OCI-LY7 (cell line): ENCODE data around the gene POP4. TPM values are rescaled to one million over a fixed set of nuclear protein-coding genes. Genes with fewer than 3 reads are reported as not detected.

Experiments used
- BruUV-seq: library from RNA; stranded (reverse); fragments of 400-500 nt; replicated peaks from 2 replicates; lab custom pipeline; 2021; lab: Mats Ljungman, UMichigan
- CTCF ChIA-PET: fragments of 300-600 bp; sonication (Branson Sonifier 250); formaldehyde crosslinking; loops from one replicate; lab custom pipeline; 2022; ENCODE audit warnings: antibody characterized with exemption; ENCODE audit not compliant: unreplicated experiment; lab: Charles Lee
- POLR2A ChIA-PET: fragments of 300-600 bp; sonication (Branson Sonifier 250); formaldehyde crosslinking; loops from one replicate; lab custom pipeline; 2022; ENCODE audit warnings: antibody characterized with exemption; lab: Charles Lee
- DNase-seq: peaks from one replicate; pipeline ENCODE4 v3.0.0-alpha.2; 2015; ENCODE audit warnings: low spot score
- H2AFZ ChIP-seq: fragments of 200-600 bp; sonication (generic), shearing (Covaris generic); 2 replicates; pipeline ENCODE4 v1.6.1; 2014; ENCODE audit warnings: mild to moderate bottlenecking, antibody characterized with exemption, low read length, moderate library complexity
- H3K27ac ChIP-seq: fragments of 200-600 bp; sonication (generic); 2 replicates; pipeline ENCODE4 v1.5.1; 2014; ENCODE audit warnings: mixed run types, low read depth, mild to moderate bottlenecking, moderate library complexity, low read length, inconsistent platforms; ENCODE audit not compliant: poor library complexity, severe bottlenecking
- H3K36me3 ChIP-seq: fragments of 200-600 bp; sonication (generic); 2 replicates; pipeline ENCODE4 v1.6.1; 2014; ENCODE audit warnings: mild to moderate bottlenecking, antibody characterized with exemption, low read length, moderate library complexity, mixed read lengths; ENCODE audit not compliant: insufficient read depth
- H3K4me1 ChIP-seq: fragments of 200-600 bp; sonication (generic); 2 replicates; pipeline ENCODE4 v1.5.1; 2014; ENCODE audit warnings: mild to moderate bottlenecking, low read length; ENCODE audit not compliant: insufficient read depth, poor library complexity, severe bottlenecking
- H3K4me2 ChIP-seq: fragments of 200-600 bp; sonication (generic); 2 replicates; pipeline ENCODE4 v1.6.1; 2014; ENCODE audit warnings: mild to moderate bottlenecking, low read length
- H3K4me3 ChIP-seq: fragments of 200-600 bp; sonication (generic); 2 replicates; pipeline ENCODE4 v1.5.1; 2014; ENCODE audit warnings: mild to moderate bottlenecking, low read depth, low read length; ENCODE audit not compliant: poor library complexity, severe bottlenecking
- H3K79me2 ChIP-seq: fragments of 200-600 bp; sonication (generic); 2 replicates; pipeline ENCODE4 v1.6.1; 2016; ENCODE audit warnings: low read depth, mild to moderate bottlenecking, low read length, moderate library complexity, mixed read lengths; ENCODE audit not compliant: insufficient read depth
- H3K9me2 ChIP-seq: fragments of 200-600 bp; sonication (generic); 2 replicates; pipeline ENCODE4 v1.6.1; 2016; ENCODE audit warnings: mild to moderate bottlenecking, low read length, mixed read lengths; ENCODE audit not compliant: insufficient read depth
- H3K9me3 ChIP-seq: fragments of 200-600 bp; sonication (generic); 2 replicates; pipeline ENCODE4 v1.6.1; 2014; ENCODE audit warnings: mild to moderate bottlenecking, mixed run types, low read length, mixed read lengths
- H4K20me1 ChIP-seq: fragments of 200-600 bp; sonication (generic); 2 replicates; pipeline ENCODE4 v1.6.1; 2014; ENCODE audit warnings: mild to moderate bottlenecking, antibody characterized with exemption, low read length, moderate library complexity, mixed read lengths; ENCODE audit not compliant: insufficient read depth
- EZH2phosphoT487 ChIP-seq: fragments of 200-600 bp; sonication (generic); IDR thresholded peaks from 2 replicates; pipeline ENCODE4 v1.6.1; 2018; ENCODE audit warnings: low read depth, borderline replicate concordance, mild to moderate bottlenecking, mixed run types, antibody characterized with exemption, low read length, moderate library complexity, mixed read lengths
- intact Hi-C: fragments of 100-400 bp; cut with micrococcal nuclease; formaldehyde crosslinking; loops from one replicate; pipeline ENCODE4 v1.10.0; 2022; ENCODE audit not compliant: unreplicated experiment
- total RNA-seq, 2 experiments: library from RNA; depleted of rRNA in 1 of 2; stranded (reverse); fragments of >200 nt in 1 of 2; shearing (Covaris generic) in 1 of 2; gene quantifications; 2 replicates each; pipeline ENCODE4 v1.2.3, GENCODE V29; 2014 to 2022
- TF ChIP-seq, protein P1 (sequence below): fragments of 200-600 bp; sonication (generic); conservative IDR thresholded peaks from 2 replicates; pipeline ENCODE4 v1.5.1; 2014; ENCODE audit warnings: mild to moderate bottlenecking, antibody characterized with exemption, low read length, moderate library complexity, mixed read lengths

Gene POP4
- total RNA-seq, 2 experiments from 2014 or later = 83.5 to 105 TPM

DNA sequence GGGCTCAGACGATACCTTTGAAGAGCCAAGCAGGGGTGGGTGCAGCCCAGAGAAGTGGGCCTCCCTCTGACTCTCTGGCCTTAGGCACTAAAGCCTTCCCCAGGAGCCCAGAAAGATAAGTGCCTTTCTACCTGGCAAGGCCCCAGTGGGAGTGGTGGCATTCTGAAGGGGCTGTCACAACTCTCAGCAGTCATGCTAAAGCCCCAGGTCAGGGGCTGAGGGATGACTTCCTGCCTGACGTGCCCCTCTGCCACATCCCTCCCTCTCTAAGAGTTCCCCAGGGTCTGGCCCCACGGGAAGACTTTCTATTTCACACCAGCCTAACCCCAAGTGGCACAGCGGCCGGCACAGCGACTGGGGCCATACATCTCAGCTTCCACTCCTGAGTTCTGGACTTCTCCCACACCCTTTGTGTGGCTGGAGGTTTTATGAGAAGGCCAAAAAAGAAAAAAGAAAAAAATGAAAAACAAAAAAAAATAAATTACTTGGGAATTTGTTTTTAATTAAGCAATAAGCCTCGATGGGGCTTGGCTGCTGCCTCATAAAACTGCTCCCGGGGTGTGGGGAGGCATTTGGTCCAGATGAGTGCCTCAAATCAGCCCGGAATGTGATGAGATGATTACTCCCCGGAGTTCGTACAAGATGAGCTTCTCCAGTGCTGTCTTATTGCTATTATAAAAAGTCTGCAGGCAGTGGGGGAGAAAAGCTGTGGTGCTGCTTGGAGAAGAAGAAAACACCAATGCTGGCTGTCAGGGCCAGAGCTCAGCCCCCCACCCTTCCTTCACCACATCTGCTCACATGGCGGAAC, 30.7 kb downstream of the POP4 start:
- Histone ChIP-seq H3K9me2 (no peaks in the 10 kb centered on the region), H3K4me1 (peaks cover 8% of the 10 kb centered on the region), H2AFZ (no peak overlapping the region), H3K79me2 (no peaks in the 10 kb centered on the region), H3K36me3 (no peaks in the 10 kb centered on the region), H3K9me3 (0 out of 2 replicates have a peak, but pooled peaks cover 3% of the 10 kb centered on the region), H3K4me3 (no peak overlapping the region), H4K20me1 (no peaks in the 10 kb centered on the region), H3K27ac (no peak overlapping the region), H3K4me2 (no peak overlapping the region)
- no TSS peak for BruUV-seq
- no peak for DNase-seq
- ChIA-PET CTCF (no interaction called here), POLR2A (interaction anchor here (0.6 kb wide), 2 partner anchors 792 to 843 kb away, joined by 3 read pairs; no protein-coding TSS in a partner anchor)
- intact Hi-C loops = no loop called here
- TF ChIP-seq, protein P1, sequence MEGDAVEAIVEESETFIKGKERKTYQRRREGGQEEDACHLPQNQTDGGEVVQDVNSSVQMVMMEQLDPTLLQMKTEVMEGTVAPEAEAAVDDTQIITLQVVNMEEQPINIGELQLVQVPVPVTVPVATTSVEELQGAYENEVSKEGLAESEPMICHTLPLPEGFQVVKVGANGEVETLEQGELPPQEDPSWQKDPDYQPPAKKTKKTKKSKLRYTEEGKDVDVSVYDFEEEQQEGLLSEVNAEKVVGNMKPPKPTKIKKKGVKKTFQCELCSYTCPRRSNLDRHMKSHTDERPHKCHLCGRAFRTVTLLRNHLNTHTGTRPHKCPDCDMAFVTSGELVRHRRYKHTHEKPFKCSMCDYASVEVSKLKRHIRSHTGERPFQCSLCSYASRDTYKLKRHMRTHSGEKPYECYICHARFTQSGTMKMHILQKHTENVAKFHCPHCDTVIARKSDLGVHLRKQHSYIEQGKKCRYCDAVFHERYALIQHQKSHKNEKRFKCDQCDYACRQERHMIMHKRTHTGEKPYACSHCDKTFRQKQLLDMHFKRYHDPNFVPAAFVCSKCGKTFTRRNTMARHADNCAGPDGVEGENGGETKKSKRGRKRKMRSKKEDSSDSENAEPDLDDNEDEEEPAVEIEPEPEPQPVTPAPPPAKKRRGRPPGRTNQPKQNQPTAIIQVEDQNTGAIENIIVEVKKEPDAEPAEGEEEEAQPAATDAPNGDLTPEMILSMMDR = no peak
- no peak for TF ChIP-seq EZH2phosphoT487

DNA sequence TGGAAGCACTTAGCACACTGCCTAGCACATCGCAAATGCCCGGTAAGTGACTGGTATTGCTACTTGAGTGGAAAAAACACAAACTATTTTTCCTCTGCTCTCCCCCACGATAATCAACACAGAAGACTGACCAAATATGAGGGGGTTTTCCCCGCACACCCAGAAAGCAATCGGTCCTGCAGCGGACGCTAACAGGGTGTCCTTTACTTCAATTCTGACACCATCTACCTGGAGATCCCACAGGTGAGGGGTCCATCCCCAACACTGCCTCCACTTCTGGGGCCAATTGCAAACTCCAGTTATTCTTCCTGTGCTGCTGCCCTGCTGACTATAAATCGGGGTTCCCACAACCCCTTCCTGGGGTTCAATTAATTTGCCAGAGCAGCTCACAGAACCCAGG, 33.0 kb downstream of the POP4 start:
- no peaks in the 10 kb centered on the region for H3K79me2 ChIP-seq
- POLR2A ChIA-PET = interaction anchor here (1.0 kb wide), 1 partner anchor 17 kb away, joined by 3 read pairs; no protein-coding TSS in a partner anchor
- CTCF ChIA-PET = no interaction called here
- no peak overlapping the region for H3K4me3 ChIP-seq
- no peaks in the 10 kb centered on the region for H3K4me1 ChIP-seq
- H2AFZ ChIP-seq = no peak overlapping the region
- no TSS peak for BruUV-seq
- intact Hi-C loops = no loop called here
- no peak for TF ChIP-seq EZH2phosphoT487
- H3K9me3 ChIP-seq = no peaks in the 10 kb centered on the region
- no peak for DNase-seq
- no peaks in the 10 kb centered on the region for H3K9me2 ChIP-seq
- H3K36me3 ChIP-seq = no peaks in the 10 kb centered on the region
- no peak overlapping the region for H3K27ac ChIP-seq
- H4K20me1 ChIP-seq = no peaks in the 10 kb centered on the region
- H3K4me2 ChIP-seq = no peak overlapping the region

DNA sequence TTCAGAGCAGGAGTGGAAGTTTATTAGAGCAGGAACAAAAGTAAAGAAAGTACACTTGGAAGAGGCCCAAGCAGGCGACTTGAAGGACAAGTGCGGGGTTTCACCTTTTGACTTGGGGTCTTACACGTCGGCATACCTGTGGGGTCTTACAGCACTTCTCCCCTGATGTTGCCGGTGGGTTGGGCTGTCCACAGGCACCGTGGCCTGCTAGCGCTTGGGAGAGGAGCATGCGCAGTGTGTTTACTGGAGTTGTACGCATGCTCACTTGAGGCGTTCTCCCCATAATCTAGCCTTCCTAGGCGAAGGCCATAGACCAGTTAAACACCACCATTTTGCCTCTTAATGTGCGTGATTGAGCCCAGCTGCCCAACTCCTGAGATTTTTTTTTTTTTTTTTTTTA, 34.1 kb downstream of the POP4 start:
- no peaks in the 10 kb centered on the region for H3K79me2 ChIP-seq
- no TSS peak for BruUV-seq
- no peak overlapping the region for H3K4me3 ChIP-seq
- no peak for TF ChIP-seq EZH2phosphoT487
- TF ChIP-seq, protein P1 = no peak
- H4K20me1 ChIP-seq = no peaks in the 10 kb centered on the region
- H3K36me3 ChIP-seq = no peaks in the 10 kb centered on the region
- H3K4me1 ChIP-seq = no peaks in the 10 kb centered on the region
- no peak overlapping the region for H3K4me2 ChIP-seq
- DNase-seq = no peak
- no peaks in the 10 kb centered on the region for H3K9me2 ChIP-seq
- POLR2A ChIA-PET = no interaction called here
- no peak overlapping the region for H3K27ac ChIP-seq
- no peaks in the 10 kb centered on the region for H3K9me3 ChIP-seq
- intact Hi-C loops = no loop called here
- CTCF ChIA-PET = no interaction called here
- no peak overlapping the region for H2AFZ ChIP-seq
